Osteoblast (primary cell): Measurements from ENCODE around the gene CHRNA3. TPM values are rescaled to one million over a fixed set of nuclear protein-coding genes. Genes with fewer than 3 reads are reported as not detected.

Source experiments
- DNase-seq: peaks from one replicate; pipeline ENCODE4 v3.0.0; 2011; ENCODE audit warnings: low spot score, mixed read lengths; ENCODE audit not compliant: insufficient read length; ENCODE audit errors: missing footprints
- H2AFZ ChIP-seq: 2 replicates; pipeline ENCODE4 v1.6.0; 2011; ENCODE audit warnings: mild to moderate bottlenecking, low read length
- H3K27ac ChIP-seq: 2 replicates; pipeline ENCODE4 v1.5.1; 2011; ENCODE audit warnings: mild to moderate bottlenecking, low read depth, low read length, moderate library complexity
- H3K27me3 ChIP-seq: 2 replicates; pipeline ENCODE4 v1.6.0; 2012; ENCODE audit warnings: mild to moderate bottlenecking, control low read depth, inconsistent platforms, low read length, moderate library complexity; ENCODE audit not compliant: insufficient read depth
- H3K36me3 ChIP-seq: 2 replicates; pipeline ENCODE4 v1.5.1; 2011; ENCODE audit warnings: mild to moderate bottlenecking, low read length, control low read depth, moderate library complexity; ENCODE audit not compliant: insufficient read depth
- H3K4me1 ChIP-seq: 2 replicates; pipeline ENCODE4 v1.5.1; 2011; ENCODE audit warnings: mild to moderate bottlenecking, low read length, control low read depth, moderate library complexity; ENCODE audit not compliant: insufficient read depth
- H3K4me2 ChIP-seq: 2 replicates; pipeline ENCODE4 v1.6.0; 2011; ENCODE audit warnings: mild to moderate bottlenecking, low read length; ENCODE audit not compliant: insufficient read depth
- H3K4me3 ChIP-seq: fragments of 200-600 bp; sonication (generic); 3 replicates; pipeline ENCODE4 v1.5.1; 2012; ENCODE audit warnings: mild to moderate bottlenecking, low read length, inconsistent platforms; ENCODE audit not compliant: insufficient read depth
- H3K79me2 ChIP-seq: 2 replicates; pipeline ENCODE4 v1.6.0; 2012; ENCODE audit warnings: mild to moderate bottlenecking, low read length, control low read depth, inconsistent platforms; ENCODE audit not compliant: insufficient read depth
- H3K9me3 ChIP-seq: 2 replicates; pipeline ENCODE4 v1.5.1; 2011; ENCODE audit warnings: low read depth, low read length, control low read depth
- H4K20me1 ChIP-seq: 2 replicates; pipeline ENCODE4 v1.6.0; 2012; ENCODE audit warnings: mild to moderate bottlenecking, low read length, control low read depth; ENCODE audit not compliant: insufficient read depth
- CTCF ChIP-seq: IDR thresholded peaks from 2 replicates; pipeline ENCODE4 v1.5.1; 2011; ENCODE audit warnings: mild to moderate bottlenecking, low read depth, low read length, moderate library complexity; ENCODE audit errors: extremely low read depth
- total RNA-seq: library from RNA; depleted of rRNA; stranded (reverse); fragments of >200 nt; gene quantifications from 2 replicates; pipeline ENCODE4 v1.2.3, GENCODE V29; 2012

Gene CHRNA3
- total RNA-seq, 1 donor, result not detected

GRCh38 chr15:78663703-78664102, 42.9 kb upstream of the CHRNA3 start:
- no peaks in the 10 kb centered on the region for H4K20me1 ChIP-seq
- no peak overlapping the region for H3K4me3 ChIP-seq
- no peak overlapping the region for H2AFZ ChIP-seq
- no peak overlapping the region for H3K4me2 ChIP-seq
- H3K36me3 ChIP-seq, result no peaks in the 10 kb centered on the region
- no peak for DNase-seq
- H3K9me3 ChIP-seq, result no peaks in the 10 kb centered on the region
- TF ChIP-seq CTCF, result no peak
- H3K79me2 ChIP-seq, result no peaks in the 10 kb centered on the region
- H3K27me3 ChIP-seq, result peaks cover 16% of the 10 kb centered on the region
- no peaks in the 10 kb centered on the region for H3K4me1 ChIP-seq
- H3K27ac ChIP-seq, result no peak overlapping the region

GRCh38 chr15:78662028-78662427, 41.2 kb upstream of the CHRNA3 start:
- H3K9me3 ChIP-seq, result no peaks in the 10 kb centered on the region
- no peak for DNase-seq
- no peaks in the 10 kb centered on the region for H3K4me1 ChIP-seq
- no peaks in the 10 kb centered on the region for H3K36me3 ChIP-seq
- H3K4me2 ChIP-seq, result no peak overlapping the region
- H3K27ac ChIP-seq, result no peak overlapping the region
- no peaks in the 10 kb centered on the region for H3K79me2 ChIP-seq
- H2AFZ ChIP-seq, result no peak overlapping the region
- H4K20me1 ChIP-seq, result no peaks in the 10 kb centered on the region
- H3K27me3 ChIP-seq, result peaks cover 16% of the 10 kb centered on the region
- H3K4me3 ChIP-seq, result no peak overlapping the region
- TF ChIP-seq CTCF, result no peak

GRCh38 chr15:78661001-78661400, 40.2 kb upstream of the CHRNA3 start:
- H3K4me3 ChIP-seq, result no peak overlapping the region
- H3K4me2 ChIP-seq, result no peak overlapping the region
- peaks cover 16% of the 10 kb centered on the region for H3K27me3 ChIP-seq
- no peak for TF ChIP-seq CTCF
- H3K4me1 ChIP-seq, result no peaks in the 10 kb centered on the region
- no peak overlapping the region for H3K27ac ChIP-seq
- H3K36me3 ChIP-seq, result no peaks in the 10 kb centered on the region
- H4K20me1 ChIP-seq, result no peaks in the 10 kb centered on the region
- no peak overlapping the region for H2AFZ ChIP-seq
- H3K9me3 ChIP-seq, result no peaks in the 10 kb centered on the region
- H3K79me2 ChIP-seq, result no peaks in the 10 kb centered on the region
- no peak for DNase-seq

GRCh38 chr15:78660584-78660983, 39.8 kb upstream of the CHRNA3 start:
- no peak for TF ChIP-seq CTCF
- Histone ChIP-seq H3K27me3 (peaks cover 12% of the 10 kb centered on the region), H2AFZ (no peak overlapping the region), H3K27ac (no peak overlapping the region), H3K9me3 (no peaks in the 10 kb centered on the region), H3K4me3 (no peak overlapping the region), H3K4me1 (no peaks in the 10 kb centered on the region), H3K36me3 (no peaks in the 10 kb centered on the region), H3K79me2 (no peaks in the 10 kb centered on the region), H4K20me1 (no peaks in the 10 kb centered on the region), H3K4me2 (no peak overlapping the region)
- DNase-seq, result no peak
